Measurements from ENCODE around the gene TENM4. TPM values are rescaled to one million over a fixed set of nuclear protein-coding genes. Genes with fewer than 3 reads are reported as not detected.

TENM4 gene
- polyA plus RNA-seq, 3 donors: 0.31 to 1.7 TPM; not detected in 1

- intact Hi-C loops (cut with micrococcal nuclease): no loop called here
Measured at GRCh38 chr11:79274636-79275331, 166.0 kb downstream of the TENM4 start.

GRCh38 chr11:79273781-79274180 is 167.0 kb downstream of the TENM4 start:
- H3K9me3 Mint-ChIP-seq: peaks cover 0 to 10% (median 0%) of the 10 kb centered on the region in 7 donors
- H3K27me3 Mint-ChIP-seq (ENCODE audit: low read depth in 3 of 3): peaks cover 3 to 8% (median 6%) of the 10 kb centered on the region in 3 donors
- no CpG with 5 or more reads among the region's 3 CpGs for WGBS (ENCODE audit: insufficient coverage)
- Histone ChIP-seq H3K27ac (ENCODE audit: low read depth in 1 of 2, low read length in 2 of 2) (no peak overlapping the region), H3K36me3 (replicated peaks in 1 of 2; ENCODE audit: control insufficient read depth in 1 of 2, insufficient read depth in 2 of 2, low read length in 2 of 2) (no peaks in the 10 kb centered on the region), H3K27me3 (ENCODE audit: control insufficient read depth in 2 of 2, insufficient read depth in 2 of 2, low read length in 2 of 2) (peaks cover 0 to 4% of the 10 kb centered on the region in 2 donors), H3K79me2 (ENCODE audit: insufficient read depth, low read length) (no peaks in the 10 kb centered on the region), H3K4me1 (ENCODE audit: control insufficient read depth in 1 of 2, insufficient read depth in 2 of 2, low read length in 2 of 2) (no peaks in the 10 kb centered on the region), H3K4me2 (replicated peaks; ENCODE audit: extremely low read depth, low read length, poor library complexity, severe bottlenecking) (no peak overlapping the region), H4K20me1 (ENCODE audit: insufficient read depth, low read length) (no peaks in the 10 kb centered on the region), H3K9me3 (replicated peaks in 1 of 2; ENCODE audit: control insufficient read depth in 1 of 2, insufficient read depth in 1 of 2, low read length in 2 of 2) (no peaks in the 10 kb centered on the region), H2AFZ (ENCODE audit: insufficient read depth, low read depth, low read length, poor library complexity, severe bottlenecking) (no peak overlapping the region), H3K4me3 (replicated peaks in 1 of 3; ENCODE audit: low read depth in 2 of 3, low read length in 3 of 3) (no peak overlapping the region), H3K9ac (ENCODE audit: insufficient read depth, low read length, poor library complexity, severe bottlenecking) (no peak overlapping the region)
- no peaks in the 10 kb centered on the region for H3K4me1 Mint-ChIP-seq
- no peak for TF ChIP-seq CTCF (IDR thresholded peaks at IDR 0.05)
- H3K36me3 Mint-ChIP-seq: no peaks in the 10 kb centered on the region
- H3K4me3 Mint-ChIP-seq: no peak overlapping the region
- no peak overlapping the region for H3K27ac Mint-ChIP-seq
- DNase-seq: no peak
- intact Hi-C loops (cut with micrococcal nuclease): no loop called here

More at GRCh38 chr11:79274636-79275331, 166.0 kb downstream of the TENM4 start:
- peaks cover 3 to 7% (median 3%) of the 10 kb centered on the region in 3 donors for H3K27me3 Mint-ChIP-seq (ENCODE audit: low read depth in 3 of 3)
- DNase-seq: no peak
- H3K36me3 Mint-ChIP-seq: no peaks in the 10 kb centered on the region
- Histone ChIP-seq H3K36me3 (replicated peaks in 1 of 2; ENCODE audit: control insufficient read depth in 1 of 2, insufficient read depth in 2 of 2, low read length in 2 of 2) (no peaks in the 10 kb centered on the region), H3K4me2 (replicated peaks; ENCODE audit: extremely low read depth, low read length, poor library complexity, severe bottlenecking) (no peak overlapping the region), H3K9ac (ENCODE audit: insufficient read depth, low read length, poor library complexity, severe bottlenecking) (no peak overlapping the region), H3K4me1 (ENCODE audit: control insufficient read depth in 1 of 2, insufficient read depth in 2 of 2, low read length in 2 of 2) (no peaks in the 10 kb centered on the region), H3K9me3 (replicated peaks in 1 of 2; ENCODE audit: control insufficient read depth in 1 of 2, insufficient read depth in 1 of 2, low read length in 2 of 2) (no peaks in the 10 kb centered on the region), H3K27ac (ENCODE audit: low read depth in 1 of 2, low read length in 2 of 2) (no peak overlapping the region), H2AFZ (ENCODE audit: insufficient read depth, low read depth, low read length, poor library complexity, severe bottlenecking) (no peak overlapping the region), H3K27me3 (ENCODE audit: control insufficient read depth in 2 of 2, insufficient read depth in 2 of 2, low read length in 2 of 2) (peaks cover 0 to 4% of the 10 kb centered on the region in 2 donors), H3K79me2 (ENCODE audit: insufficient read depth, low read length) (no peaks in the 10 kb centered on the region), H3K4me3 (replicated peaks in 1 of 3; ENCODE audit: low read depth in 2 of 3, low read length in 3 of 3) (no peak overlapping the region), H4K20me1 (ENCODE audit: insufficient read depth, low read length) (no peaks in the 10 kb centered on the region)
- no peak for TF ChIP-seq CTCF (IDR thresholded peaks at IDR 0.05)
- WGBS (ENCODE audit: insufficient coverage): 71% methylated on average over 6 of the region's 9 CpGs
- no peaks in the 10 kb centered on the region for H3K4me1 Mint-ChIP-seq
- H3K27ac Mint-ChIP-seq: no peak overlapping the region
- H3K9me3 Mint-ChIP-seq: peaks cover 0 to 10% (median 0%) of the 10 kb centered on the region in 7 donors
- no peak overlapping the region for H3K4me3 Mint-ChIP-seq

Measured in CD14-positive monocyte (primary cell).